HEK293T (cell line): Measurements from ENCODE around the gene ZNF467.

Source experiments
- ARNT ChIP-seq: fragments of 450-650 bp; IDR thresholded peaks from 2 replicates; pipeline ENCODE4 v1.6.1; 2017; ENCODE audit warnings: mild to moderate bottlenecking
- BHLHE40 ChIP-seq: fragments of 450-650 bp; IDR thresholded peaks from 2 replicates; pipeline ENCODE4 v1.6.1; 2016; ENCODE audit warnings: mild to moderate bottlenecking, moderate library complexity, borderline replicate concordance
- ELF4 ChIP-seq: fragments of 450-650 bp; IDR thresholded peaks from 2 replicates; pipeline ENCODE4 v1.6.1; 2017; ENCODE audit warnings: antibody characterized with exemption
- FOXA1 ChIP-seq: fragments of 450-650 bp; IDR thresholded peaks from 2 replicates; pipeline ENCODE4 v1.6.1; 2016; ENCODE audit warnings: mild to moderate bottlenecking
- SUZ12 ChIP-seq: fragments of 450-650 bp; IDR thresholded peaks from 2 replicates; pipeline ENCODE4 v1.6.1; 2016; ENCODE audit warnings: mild to moderate bottlenecking
- TARDBP ChIP-seq: fragments of 450-650 bp; IDR thresholded peaks from 2 replicates; pipeline ENCODE4 v1.6.1; 2016
- ZNF384 ChIP-seq: fragments of 450-650 bp; IDR thresholded peaks from 2 replicates; pipeline ENCODE4 v1.6.1; 2016
- TF ChIP-seq, protein P1 (sequence below): fragments of 450-650 bp; IDR thresholded peaks from 2 replicates; pipeline ENCODE4 v1.6.1; 2016

DNA sequence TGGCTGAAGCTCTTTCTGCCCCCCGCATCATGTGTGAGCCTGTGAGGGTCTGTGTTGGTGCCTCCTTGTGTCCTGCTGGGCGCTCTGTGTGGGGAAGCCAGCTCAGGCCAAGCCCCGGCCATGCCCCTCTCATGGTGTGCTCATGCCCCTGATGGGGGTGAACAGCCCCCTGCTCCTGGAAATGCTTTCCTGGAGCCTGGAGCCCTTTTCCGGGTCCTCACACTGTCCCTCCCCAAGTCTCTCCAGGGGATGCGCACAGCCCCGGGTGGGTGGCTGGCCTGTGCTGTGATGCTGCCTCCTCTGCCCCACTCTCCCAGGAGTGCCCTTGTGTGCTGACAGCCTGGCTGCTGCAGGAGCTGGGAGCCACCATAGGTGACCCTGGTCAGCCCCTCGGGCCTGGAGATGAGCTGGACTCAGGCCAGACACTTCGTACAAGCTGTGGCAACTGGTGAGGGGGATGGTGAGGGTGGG, 43.9 kb upstream of the ZNF467 start:
- TF ChIP-seq SUZ12 (no peak), FOXA1 (no peak), ELF4 (no peak), BHLHE40 (no peak), ZNF384 (no peak), TARDBP (no peak), ARNT (no peak)
- TF ChIP-seq, protein P1, sequence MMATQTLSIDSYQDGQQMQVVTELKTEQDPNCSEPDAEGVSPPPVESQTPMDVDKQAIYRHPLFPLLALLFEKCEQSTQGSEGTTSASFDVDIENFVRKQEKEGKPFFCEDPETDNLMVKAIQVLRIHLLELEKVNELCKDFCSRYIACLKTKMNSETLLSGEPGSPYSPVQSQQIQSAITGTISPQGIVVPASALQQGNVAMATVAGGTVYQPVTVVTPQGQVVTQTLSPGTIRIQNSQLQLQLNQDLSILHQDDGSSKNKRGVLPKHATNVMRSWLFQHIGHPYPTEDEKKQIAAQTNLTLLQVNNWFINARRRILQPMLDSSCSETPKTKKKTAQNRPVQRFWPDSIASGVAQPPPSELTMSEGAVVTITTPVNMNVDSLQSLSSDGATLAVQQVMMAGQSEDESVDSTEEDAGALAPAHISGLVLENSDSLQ, result no peak
